OCI-LY7 (cell line): ENCODE results near the gene ZNF276. TPM values are rescaled to one million over a fixed set of nuclear protein-coding genes. Genes with fewer than 3 reads are reported as not detected.

Experiments
- BruUV-seq: library from RNA; stranded (reverse); fragments of 400-500 nt; replicated peaks from 2 replicates; lab custom pipeline; 2021; lab: Mats Ljungman, UMichigan
- CTCF ChIA-PET: fragments of 300-600 bp; sonication (Branson Sonifier 250); formaldehyde crosslinking; loops from one replicate; lab custom pipeline; 2022; ENCODE audit warnings: antibody characterized with exemption; ENCODE audit not compliant: unreplicated experiment; lab: Charles Lee
- POLR2A ChIA-PET: fragments of 300-600 bp; sonication (Branson Sonifier 250); formaldehyde crosslinking; loops from one replicate; lab custom pipeline; 2022; ENCODE audit warnings: antibody characterized with exemption; lab: Charles Lee
- DNase-seq: peaks from one replicate; pipeline ENCODE4 v3.0.0-alpha.2; 2015; ENCODE audit warnings: low spot score
- H2AFZ ChIP-seq: fragments of 200-600 bp; sonication (generic), shearing (Covaris generic); 2 replicates; pipeline ENCODE4 v1.6.1; 2014; ENCODE audit warnings: mild to moderate bottlenecking, antibody characterized with exemption, low read length, moderate library complexity
- H3K27ac ChIP-seq: fragments of 200-600 bp; sonication (generic); 2 replicates; pipeline ENCODE4 v1.5.1; 2014; ENCODE audit warnings: mixed run types, low read depth, mild to moderate bottlenecking, moderate library complexity, low read length, inconsistent platforms; ENCODE audit not compliant: poor library complexity, severe bottlenecking
- H3K36me3 ChIP-seq: fragments of 200-600 bp; sonication (generic); 2 replicates; pipeline ENCODE4 v1.6.1; 2014; ENCODE audit warnings: mild to moderate bottlenecking, antibody characterized with exemption, low read length, moderate library complexity, mixed read lengths; ENCODE audit not compliant: insufficient read depth
- H3K4me1 ChIP-seq: fragments of 200-600 bp; sonication (generic); 2 replicates; pipeline ENCODE4 v1.5.1; 2014; ENCODE audit warnings: mild to moderate bottlenecking, low read length; ENCODE audit not compliant: insufficient read depth, poor library complexity, severe bottlenecking
- H3K4me2 ChIP-seq: fragments of 200-600 bp; sonication (generic); 2 replicates; pipeline ENCODE4 v1.6.1; 2014; ENCODE audit warnings: mild to moderate bottlenecking, low read length
- H3K4me3 ChIP-seq: fragments of 200-600 bp; sonication (generic); 2 replicates; pipeline ENCODE4 v1.5.1; 2014; ENCODE audit warnings: mild to moderate bottlenecking, low read depth, low read length; ENCODE audit not compliant: poor library complexity, severe bottlenecking
- H3K79me2 ChIP-seq: fragments of 200-600 bp; sonication (generic); 2 replicates; pipeline ENCODE4 v1.6.1; 2016; ENCODE audit warnings: low read depth, mild to moderate bottlenecking, low read length, moderate library complexity, mixed read lengths; ENCODE audit not compliant: insufficient read depth
- H3K9me2 ChIP-seq: fragments of 200-600 bp; sonication (generic); 2 replicates; pipeline ENCODE4 v1.6.1; 2016; ENCODE audit warnings: mild to moderate bottlenecking, low read length, mixed read lengths; ENCODE audit not compliant: insufficient read depth
- H3K9me3 ChIP-seq: fragments of 200-600 bp; sonication (generic); 2 replicates; pipeline ENCODE4 v1.6.1; 2014; ENCODE audit warnings: mild to moderate bottlenecking, mixed run types, low read length, mixed read lengths
- H4K20me1 ChIP-seq: fragments of 200-600 bp; sonication (generic); 2 replicates; pipeline ENCODE4 v1.6.1; 2014; ENCODE audit warnings: mild to moderate bottlenecking, antibody characterized with exemption, low read length, moderate library complexity, mixed read lengths; ENCODE audit not compliant: insufficient read depth
- CTCF ChIP-seq: fragments of 200-600 bp; sonication (generic); conservative IDR thresholded peaks from 2 replicates; pipeline ENCODE4 v1.5.1; 2014; ENCODE audit warnings: mild to moderate bottlenecking, antibody characterized with exemption, low read length, moderate library complexity, mixed read lengths
- EZH2phosphoT487 ChIP-seq: fragments of 200-600 bp; sonication (generic); IDR thresholded peaks from 2 replicates; pipeline ENCODE4 v1.6.1; 2018; ENCODE audit warnings: low read depth, borderline replicate concordance, mild to moderate bottlenecking, mixed run types, antibody characterized with exemption, low read length, moderate library complexity, mixed read lengths
- intact Hi-C: fragments of 100-400 bp; cut with micrococcal nuclease; formaldehyde crosslinking; loops from one replicate; pipeline ENCODE4 v1.10.0; 2022; ENCODE audit not compliant: unreplicated experiment
- total RNA-seq, 2 experiments: library from RNA; depleted of rRNA in 1 of 2; stranded (reverse); fragments of >200 nt in 1 of 2; shearing (Covaris generic) in 1 of 2; gene quantifications; 2 replicates each; pipeline ENCODE4 v1.2.3, GENCODE V29; 2014 to 2022

Gene ZNF276
- total RNA-seq, 2 experiments from 2014 or later: 27.4 to 30.8 TPM

- TF ChIP-seq EZH2phosphoT487 (no peak), CTCF (no peak)
- H2AFZ ChIP-seq: no peak overlapping the region
- no peak for DNase-seq
- H3K79me2 ChIP-seq: no peaks in the 10 kb centered on the region
- H3K4me1 ChIP-seq: peaks cover 5% of the 10 kb centered on the region
- H3K9me3 ChIP-seq: no peaks in the 10 kb centered on the region
- no peak overlapping the region for H3K4me2 ChIP-seq
- no peak overlapping the region for H3K4me3 ChIP-seq
- POLR2A ChIA-PET: interaction anchor here (1.2 kb wide), 1 partner anchor 165 kb away, joined by 3 read pairs; the partner anchor contains the start of gene TCF25
- no peaks in the 10 kb centered on the region for H4K20me1 ChIP-seq
- intact Hi-C loops: loop anchor here (10.0 kb wide), 1 partner anchor 306 kb away; the partner anchor contains the start of gene DBNDD1
- no peaks in the 10 kb centered on the region for H3K9me2 ChIP-seq
- H3K36me3 ChIP-seq: peaks cover 2% of the 10 kb centered on the region; the same call in 1 of the 2 replicates
- CTCF ChIA-PET: no interaction called here
- H3K27ac ChIP-seq: no peak overlapping the region
- no TSS peak for BruUV-seq
Observed at GRCh38 chr16:89708481-89708931, 12.8 kb upstream of the ZNF276 start.

DNA sequence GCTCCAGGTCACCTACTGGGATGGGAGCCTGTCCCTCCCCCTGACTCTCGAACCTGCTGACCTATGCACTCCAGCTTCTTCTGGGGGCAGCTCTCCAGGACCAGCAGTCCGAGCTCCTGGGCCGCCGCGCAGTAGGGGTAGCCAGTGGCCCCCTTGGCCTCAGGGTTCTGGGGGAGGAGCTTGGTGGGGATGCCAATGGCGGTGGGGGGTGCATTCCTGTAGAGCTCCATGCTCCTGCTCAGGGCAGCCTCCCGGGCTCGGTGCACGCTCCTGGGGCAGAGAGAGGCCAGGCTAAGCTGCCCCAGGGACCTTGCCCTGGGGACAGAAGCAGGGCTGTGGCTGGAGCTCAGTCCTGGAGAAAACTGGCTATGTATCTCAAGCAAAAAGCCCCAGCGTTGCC lies 12.2 kb upstream of the ZNF276 start:
- H4K20me1 ChIP-seq: no peaks in the 10 kb centered on the region
- TF ChIP-seq EZH2phosphoT487 (no peak), CTCF (no peak)
- no peaks in the 10 kb centered on the region for H3K9me3 ChIP-seq
- BruUV-seq: no TSS peak
- ChIA-PET CTCF (no interaction called here), POLR2A (no interaction called here)
- no peak overlapping the region for H3K4me2 ChIP-seq
- H3K4me3 ChIP-seq: no peak overlapping the region
- peaks cover 5% of the 10 kb centered on the region for H3K4me1 ChIP-seq
- H2AFZ ChIP-seq: no peak overlapping the region
- DNase-seq: no peak
- H3K79me2 ChIP-seq: no peaks in the 10 kb centered on the region
- H3K36me3 ChIP-seq: peaks cover 4% of the 10 kb centered on the region
- no peaks in the 10 kb centered on the region for H3K9me2 ChIP-seq
- H3K27ac ChIP-seq: no peak overlapping the region
- intact Hi-C loops: loop anchor here (10.0 kb wide), 1 partner anchor 306 kb away; the partner anchor contains the start of gene DBNDD1

DNA sequence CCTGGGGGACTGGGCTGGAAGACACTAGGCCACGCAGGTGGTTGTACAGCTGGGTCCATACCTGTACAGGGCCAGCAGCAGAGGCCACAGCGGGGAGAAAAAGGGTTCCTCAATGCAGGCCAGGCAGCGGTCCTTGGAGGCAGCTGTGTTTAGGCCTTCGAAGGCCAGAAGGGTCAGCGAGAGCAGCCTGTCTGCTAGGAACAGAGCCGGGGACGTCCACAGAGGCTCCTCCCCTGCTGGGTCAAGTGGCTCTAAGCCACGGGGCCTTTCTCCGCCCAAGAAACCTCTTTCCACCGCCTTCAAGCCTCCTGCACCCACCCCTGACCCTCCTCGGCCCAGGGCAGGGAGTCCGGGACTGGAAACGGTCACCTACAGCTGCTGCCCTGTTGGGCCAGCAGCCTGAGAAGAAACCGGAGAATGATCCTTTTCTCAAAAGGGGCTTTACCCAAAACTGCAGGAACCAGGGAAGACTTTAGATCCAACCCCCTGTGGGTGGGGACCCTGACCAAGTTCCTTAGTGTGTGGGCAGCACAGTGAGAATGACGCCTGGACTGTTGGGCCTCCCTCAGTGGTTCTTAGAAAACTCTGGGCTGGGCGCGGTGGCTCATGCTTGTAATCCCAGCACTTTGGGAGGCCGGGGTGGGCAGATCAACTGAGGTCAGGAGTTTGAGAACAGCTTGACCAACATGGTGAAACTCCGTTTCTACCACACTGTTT lies 11.5 kb upstream of the ZNF276 start:
- ChIA-PET CTCF (no interaction called here), POLR2A (no interaction called here)
- Histone ChIP-seq H2AFZ (no peak overlapping the region), H3K27ac (no peak overlapping the region), H3K36me3 (peaks cover 12% of the 10 kb centered on the region), H4K20me1 (no peaks in the 10 kb centered on the region), H3K9me2 (no peaks in the 10 kb centered on the region), H3K4me3 (no peak overlapping the region), H3K4me1 (peaks cover 5% of the 10 kb centered on the region), H3K79me2 (no peaks in the 10 kb centered on the region), H3K4me2 (no peak overlapping the region), H3K9me3 (no peaks in the 10 kb centered on the region)
- DNase-seq: no peak
- TF ChIP-seq CTCF: no peak
- no peak for TF ChIP-seq EZH2phosphoT487
- no TSS peak for BruUV-seq
- intact Hi-C loops: loop anchor here (10.0 kb wide), 1 partner anchor 305 kb away; the partner anchor contains the start of gene DBNDD1
